OCI-LY7 (cell line): Measurements from ENCODE around the gene BCAR3.

Experiments used
- CTCF ChIP-seq: fragments of 200-600 bp; sonication (generic); conservative IDR thresholded peaks from 2 replicates; pipeline ENCODE4 v1.5.1; 2014; ENCODE audit warnings: mild to moderate bottlenecking, antibody characterized with exemption, low read length, moderate library complexity, mixed read lengths
- EZH2phosphoT487 ChIP-seq: fragments of 200-600 bp; sonication (generic); IDR thresholded peaks from 2 replicates; pipeline ENCODE4 v1.6.1; 2018; ENCODE audit warnings: low read depth, borderline replicate concordance, mild to moderate bottlenecking, mixed run types, antibody characterized with exemption, low read length, moderate library complexity, mixed read lengths

DNA sequence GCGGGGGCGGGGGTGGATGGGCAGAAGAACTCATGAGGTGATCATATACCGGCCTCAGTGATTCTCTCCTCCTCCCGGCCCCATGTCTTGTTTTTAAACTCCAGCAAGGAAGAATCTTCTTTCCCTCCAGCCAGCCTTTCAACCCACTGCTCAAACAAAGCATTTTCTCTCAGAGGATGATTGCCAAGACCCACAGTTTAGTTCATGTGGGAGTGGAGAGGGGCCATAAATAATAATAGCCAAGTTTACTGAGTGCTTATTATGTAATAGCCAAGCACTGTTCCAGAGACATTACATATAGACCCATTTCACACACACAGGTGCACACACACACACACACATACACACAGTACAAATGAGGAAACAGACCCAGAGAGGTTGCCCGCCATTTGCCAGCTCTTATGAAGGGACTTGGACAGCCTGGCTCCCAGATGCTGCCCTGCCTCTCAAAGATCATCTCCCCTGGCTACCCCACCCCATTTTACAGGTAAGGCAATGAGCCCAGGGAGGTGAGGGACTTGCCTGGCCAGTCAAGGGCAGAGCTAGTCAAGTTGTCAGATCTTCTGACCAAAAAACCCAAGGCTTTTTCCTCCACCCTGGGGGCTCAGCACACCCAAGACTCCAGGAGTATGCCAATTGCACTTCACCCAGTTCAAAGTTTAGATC is 18.0 kb upstream of the BCAR3 start:
- no peak for TF ChIP-seq CTCF
- no peak for TF ChIP-seq EZH2phosphoT487
